HL-60 (cell line): ENCODE results near the gene CDK2.
A peak's percentile ranks its signal among the peaks of the same experiment; 100 is the strongest.

Source experiments
- DNase-seq, 2 experiments: peaks; one replicate each; pipeline ENCODE4 v3.0.0-alpha.2; 2010 to 2020; ENCODE audit warnings: low read depth in 1 of 2, low spot score in 1 of 2
- H3K27ac ChIP-seq: fragments of 250-450 bp; sonication (Bioruptor Pico); replicated peaks from 2 replicates; pipeline ENCODE4 v1.5.1; 2020; ENCODE audit warnings: mild to moderate bottlenecking, moderate library complexity
- H3K27me3 ChIP-seq: fragments of 250-450 bp; sonication (Bioruptor Pico); 2 replicates; pipeline ENCODE4 v1.5.1; 2021; ENCODE audit warnings: mild to moderate bottlenecking, moderate library complexity; ENCODE audit not compliant: insufficient read depth, poor library complexity, severe bottlenecking
- H3K4me3 ChIP-seq: replicated peaks from 2 replicates; pipeline ENCODE4 v1.5.1; 2011; ENCODE audit warnings: mild to moderate bottlenecking, control low read depth, low read length; ENCODE audit not compliant: insufficient read depth
- GABPA ChIP-seq: IDR thresholded peaks from 2 replicates; pipeline ENCODE4 v1.6.1; 2012; ENCODE audit warnings: low read depth
- POLR2AphosphoS5 ChIP-seq: IDR thresholded peaks from 2 replicates; pipeline ENCODE4 v1.6.1; 2012; ENCODE audit warnings: low read depth
- SPI1 ChIP-seq: IDR thresholded peaks from 2 replicates; pipeline ENCODE4 v1.6.1; 2012; ENCODE audit warnings: low read depth, mild to moderate bottlenecking, borderline replicate concordance
- TF ChIP-seq, protein P1 (sequence below): IDR thresholded peaks from one replicate; pipeline ENCODE4 v1.5.1; 2011; ENCODE audit warnings: low read length, control low read depth, inconsistent platforms; ENCODE audit not compliant: insufficient read depth
- TF ChIP-seq, protein P2 (sequence below): IDR thresholded peaks from 2 replicates; pipeline ENCODE4 v1.6.1; 2012; ENCODE audit warnings: low read depth; ENCODE audit not compliant: insufficient replicate concordance

Gene CDK2

DNA sequence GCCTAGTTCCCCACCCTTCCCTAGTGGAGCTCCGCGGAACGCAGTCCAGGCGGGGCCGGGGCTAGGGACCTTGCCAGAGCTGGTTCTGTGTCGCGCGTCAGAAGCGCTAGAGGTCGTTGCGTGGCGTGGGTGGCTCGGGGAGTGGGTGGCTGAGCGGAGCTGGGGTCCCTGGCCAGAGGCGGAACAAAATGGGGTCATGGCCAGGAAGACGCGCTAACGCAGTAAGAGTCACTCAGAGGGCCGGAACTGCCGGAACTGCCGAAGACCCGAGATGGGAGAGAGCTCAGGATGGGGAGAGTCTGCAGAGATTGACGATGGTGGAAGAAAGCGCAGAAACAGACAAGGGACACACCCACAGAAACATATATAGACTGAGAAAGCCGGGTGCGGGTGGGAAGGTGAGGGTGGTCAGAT, 30.9 kb upstream of the CDK2 start:
- H3K27me3 ChIP-seq, result no peaks in the 10 kb centered on the region
- H3K4me3 ChIP-seq, result no peak overlapping the region
- no peak for DNase-seq
- no peak overlapping the region for H3K27ac ChIP-seq
- TF ChIP-seq GABPA (no peak), SPI1 (no peak), POLR2AphosphoS5 (no peak)
- TF ChIP-seq, protein P1, sequence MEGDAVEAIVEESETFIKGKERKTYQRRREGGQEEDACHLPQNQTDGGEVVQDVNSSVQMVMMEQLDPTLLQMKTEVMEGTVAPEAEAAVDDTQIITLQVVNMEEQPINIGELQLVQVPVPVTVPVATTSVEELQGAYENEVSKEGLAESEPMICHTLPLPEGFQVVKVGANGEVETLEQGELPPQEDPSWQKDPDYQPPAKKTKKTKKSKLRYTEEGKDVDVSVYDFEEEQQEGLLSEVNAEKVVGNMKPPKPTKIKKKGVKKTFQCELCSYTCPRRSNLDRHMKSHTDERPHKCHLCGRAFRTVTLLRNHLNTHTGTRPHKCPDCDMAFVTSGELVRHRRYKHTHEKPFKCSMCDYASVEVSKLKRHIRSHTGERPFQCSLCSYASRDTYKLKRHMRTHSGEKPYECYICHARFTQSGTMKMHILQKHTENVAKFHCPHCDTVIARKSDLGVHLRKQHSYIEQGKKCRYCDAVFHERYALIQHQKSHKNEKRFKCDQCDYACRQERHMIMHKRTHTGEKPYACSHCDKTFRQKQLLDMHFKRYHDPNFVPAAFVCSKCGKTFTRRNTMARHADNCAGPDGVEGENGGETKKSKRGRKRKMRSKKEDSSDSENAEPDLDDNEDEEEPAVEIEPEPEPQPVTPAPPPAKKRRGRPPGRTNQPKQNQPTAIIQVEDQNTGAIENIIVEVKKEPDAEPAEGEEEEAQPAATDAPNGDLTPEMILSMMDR, result no peak
- TF ChIP-seq, protein P2, sequence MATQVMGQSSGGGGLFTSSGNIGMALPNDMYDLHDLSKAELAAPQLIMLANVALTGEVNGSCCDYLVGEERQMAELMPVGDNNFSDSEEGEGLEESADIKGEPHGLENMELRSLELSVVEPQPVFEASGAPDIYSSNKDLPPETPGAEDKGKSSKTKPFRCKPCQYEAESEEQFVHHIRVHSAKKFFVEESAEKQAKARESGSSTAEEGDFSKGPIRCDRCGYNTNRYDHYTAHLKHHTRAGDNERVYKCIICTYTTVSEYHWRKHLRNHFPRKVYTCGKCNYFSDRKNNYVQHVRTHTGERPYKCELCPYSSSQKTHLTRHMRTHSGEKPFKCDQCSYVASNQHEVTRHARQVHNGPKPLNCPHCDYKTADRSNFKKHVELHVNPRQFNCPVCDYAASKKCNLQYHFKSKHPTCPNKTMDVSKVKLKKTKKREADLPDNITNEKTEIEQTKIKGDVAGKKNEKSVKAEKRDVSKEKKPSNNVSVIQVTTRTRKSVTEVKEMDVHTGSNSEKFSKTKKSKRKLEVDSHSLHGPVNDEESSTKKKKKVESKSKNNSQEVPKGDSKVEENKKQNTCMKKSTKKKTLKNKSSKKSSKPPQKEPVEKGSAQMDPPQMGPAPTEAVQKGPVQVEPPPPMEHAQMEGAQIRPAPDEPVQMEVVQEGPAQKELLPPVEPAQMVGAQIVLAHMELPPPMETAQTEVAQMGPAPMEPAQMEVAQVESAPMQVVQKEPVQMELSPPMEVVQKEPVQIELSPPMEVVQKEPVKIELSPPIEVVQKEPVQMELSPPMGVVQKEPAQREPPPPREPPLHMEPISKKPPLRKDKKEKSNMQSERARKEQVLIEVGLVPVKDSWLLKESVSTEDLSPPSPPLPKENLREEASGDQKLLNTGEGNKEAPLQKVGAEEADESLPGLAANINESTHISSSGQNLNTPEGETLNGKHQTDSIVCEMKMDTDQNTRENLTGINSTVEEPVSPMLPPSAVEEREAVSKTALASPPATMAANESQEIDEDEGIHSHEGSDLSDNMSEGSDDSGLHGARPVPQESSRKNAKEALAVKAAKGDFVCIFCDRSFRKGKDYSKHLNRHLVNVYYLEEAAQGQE, result no peak

DNA sequence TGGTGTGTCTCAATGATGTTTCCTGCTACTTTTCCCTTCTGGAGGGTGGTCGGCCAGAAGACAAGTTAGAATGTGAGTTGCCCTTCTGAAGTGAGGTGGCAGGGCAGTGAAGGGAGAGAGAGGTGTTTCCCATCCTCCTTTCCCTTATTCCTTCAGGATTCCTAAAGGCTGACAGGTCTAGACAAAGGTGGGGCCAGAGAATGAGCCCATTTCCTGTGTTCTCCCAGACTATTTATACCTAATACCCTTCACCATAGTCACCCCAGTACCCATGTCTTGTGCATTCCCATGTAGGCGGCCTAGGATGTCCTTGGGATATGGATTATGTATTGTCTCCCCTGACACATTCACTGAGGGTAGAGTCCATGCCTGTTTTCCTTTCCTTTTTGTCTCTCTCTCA, 28.6 kb upstream of the CDK2 start:
- TF ChIP-seq POLR2AphosphoS5, result no peak
- TF ChIP-seq, protein P2, result no peak
- TF ChIP-seq SPI1, result no peak
- TF ChIP-seq GABPA, result no peak
- TF ChIP-seq, protein P1, result no peak
- Histone ChIP-seq H3K27me3 (no peaks in the 10 kb centered on the region), H3K27ac (no peak overlapping the region), H3K4me3 (no peak overlapping the region)
- DNase-seq, result no peak

DNA sequence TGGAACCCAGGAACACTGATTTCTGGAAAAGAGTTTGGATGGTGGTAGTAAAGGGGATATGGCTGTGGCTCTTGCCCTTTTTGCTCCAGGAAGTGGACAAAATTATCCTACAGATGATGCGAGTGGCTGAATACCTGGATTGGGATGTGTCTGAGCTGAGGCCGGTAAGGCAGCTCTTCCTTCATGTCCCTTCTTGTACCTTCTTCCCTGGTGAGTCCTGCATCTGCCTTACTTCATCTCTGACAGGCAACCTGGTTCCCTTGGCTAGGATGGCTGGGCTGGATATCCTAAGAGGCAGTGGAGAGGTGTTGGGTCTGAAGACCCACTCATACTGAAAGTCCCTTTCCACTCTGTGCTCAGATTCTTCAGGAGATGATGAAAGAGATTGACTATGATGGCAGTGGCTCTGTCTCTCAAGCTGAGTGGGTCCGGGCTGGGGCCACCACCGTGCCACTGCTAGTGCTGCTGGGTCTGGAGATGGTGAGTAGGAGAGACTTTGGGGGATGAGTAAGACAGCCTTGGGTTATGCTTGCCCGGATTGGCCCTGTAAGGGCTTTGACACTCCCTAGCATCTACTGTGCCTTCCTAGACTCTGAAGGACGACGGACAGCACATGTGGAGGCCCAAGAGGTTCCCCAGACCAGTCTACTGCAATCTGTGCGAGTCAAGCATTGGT, 27.7 kb upstream of the CDK2 start:
- Histone ChIP-seq H3K27ac (no peak overlapping the region), H3K4me3 (no peak overlapping the region), H3K27me3 (no peaks in the 10 kb centered on the region)
- DNase-seq, result no peak
- TF ChIP-seq POLR2AphosphoS5, result no peak
- TF ChIP-seq, protein P1, result no peak

DNA sequence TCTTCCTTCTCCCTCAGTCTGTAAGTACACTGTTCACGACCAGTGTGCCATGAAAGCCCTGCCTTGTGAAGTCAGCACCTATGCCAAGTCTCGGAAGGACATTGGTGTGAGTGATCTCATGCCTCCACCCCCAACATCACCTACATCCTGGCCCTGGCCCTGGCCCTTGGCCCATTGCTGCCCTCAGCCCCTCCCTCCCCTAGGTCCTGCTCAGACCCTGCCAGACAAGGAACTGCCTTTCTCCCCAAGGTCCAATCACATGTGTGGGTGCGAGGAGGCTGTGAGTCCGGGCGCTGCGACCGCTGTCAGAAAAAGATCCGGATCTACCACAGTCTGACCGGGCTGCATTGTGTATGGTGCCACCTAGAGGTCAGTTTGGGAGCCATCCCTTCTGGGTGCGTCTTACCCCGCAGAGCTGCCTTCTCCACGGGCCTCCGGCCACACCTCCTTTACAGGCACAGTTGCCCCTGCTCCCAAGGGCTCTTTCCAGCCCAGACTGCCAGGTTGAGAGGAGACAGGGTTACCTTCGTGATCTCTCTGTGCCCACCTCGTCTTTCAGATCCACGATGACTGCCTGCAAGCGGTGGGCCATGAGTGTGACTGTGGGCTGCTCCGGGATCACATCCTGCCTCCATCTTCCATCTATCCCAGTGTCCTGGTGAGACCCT, 26.4 kb upstream of the CDK2 start:
- Histone ChIP-seq H3K27me3 (no peaks in the 10 kb centered on the region), H3K27ac (no peak overlapping the region), H3K4me3 (no peak overlapping the region)
- no peak for TF ChIP-seq GABPA
- TF ChIP-seq, protein P1, result peak; percentile 98
- TF ChIP-seq, protein P2, result no peak
- DNase-seq, result peak; percentile 80 to 88
